Measurements from ENCODE around the gene F3. TPM values are rescaled to one million over a fixed set of nuclear protein-coding genes. Genes with fewer than 3 reads are reported as not detected.

F3 gene
- total RNA-seq, 1 experiment from 2014 or later = 84.8 TPM

GRCh38 chr1:94527447-94528031 is 14.0 kb downstream of the F3 start:
- peak; percentile 57 for DNase-seq (ENCODE audit: low read depth)

- DNase-seq (ENCODE audit: low read depth) = peak; percentile 53
These were observed 15.2 kb downstream of the F3 start for GRCh38 chr1:94526152-94526980.

DNA sequence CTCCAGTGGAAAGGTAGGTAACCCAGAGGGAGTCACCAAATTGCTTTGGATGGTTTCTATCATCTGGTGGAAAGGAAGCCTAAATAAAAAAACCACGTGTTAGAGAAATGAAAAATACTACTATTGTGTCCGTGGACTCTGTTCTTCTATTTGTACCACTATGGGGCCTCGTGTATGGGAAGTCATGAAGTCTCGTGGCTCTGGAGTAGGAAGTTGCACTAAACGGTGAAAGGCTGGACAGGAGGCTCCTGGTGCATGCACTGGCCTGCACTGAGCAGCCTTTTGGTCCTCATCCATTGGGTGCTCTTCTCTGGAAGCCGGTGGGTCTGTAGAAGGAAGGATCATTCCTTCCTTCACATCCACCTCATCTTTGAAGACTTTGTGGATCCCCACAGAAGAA is 17.0 kb downstream of the F3 start:
- no peak for DNase-seq (ENCODE audit: low read depth)

- DNase-seq (ENCODE audit: low read depth) = peak; percentile 75
These were observed 19.3 kb downstream of the F3 start for GRCh38 chr1:94522304-94522703.

DNA sequence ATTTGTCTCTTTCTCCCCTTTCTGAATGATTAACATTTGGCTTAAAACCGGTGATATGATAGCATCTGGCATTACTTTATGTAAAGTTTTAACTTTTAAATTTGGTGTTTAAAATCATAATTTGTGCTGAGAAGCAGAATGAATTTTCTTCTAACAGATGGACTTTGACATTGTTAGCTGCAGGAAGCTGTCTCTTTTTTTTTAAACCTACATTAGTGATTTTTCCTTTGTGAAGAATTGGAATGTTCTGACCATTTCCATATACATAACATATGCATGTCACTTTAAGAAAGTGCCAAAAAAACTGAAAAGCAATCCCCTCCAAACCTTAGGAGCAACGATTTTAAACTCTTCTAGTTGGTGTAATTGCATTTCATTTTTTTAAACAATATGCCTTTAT is 22.2 kb downstream of the F3 start:
- no peak for DNase-seq (ENCODE audit: low read depth)

GRCh38 chr1:94515296-94515947 is 26.1 kb downstream of the F3 start:
- no peak for DNase-seq (ENCODE audit: low read depth)

DNA sequence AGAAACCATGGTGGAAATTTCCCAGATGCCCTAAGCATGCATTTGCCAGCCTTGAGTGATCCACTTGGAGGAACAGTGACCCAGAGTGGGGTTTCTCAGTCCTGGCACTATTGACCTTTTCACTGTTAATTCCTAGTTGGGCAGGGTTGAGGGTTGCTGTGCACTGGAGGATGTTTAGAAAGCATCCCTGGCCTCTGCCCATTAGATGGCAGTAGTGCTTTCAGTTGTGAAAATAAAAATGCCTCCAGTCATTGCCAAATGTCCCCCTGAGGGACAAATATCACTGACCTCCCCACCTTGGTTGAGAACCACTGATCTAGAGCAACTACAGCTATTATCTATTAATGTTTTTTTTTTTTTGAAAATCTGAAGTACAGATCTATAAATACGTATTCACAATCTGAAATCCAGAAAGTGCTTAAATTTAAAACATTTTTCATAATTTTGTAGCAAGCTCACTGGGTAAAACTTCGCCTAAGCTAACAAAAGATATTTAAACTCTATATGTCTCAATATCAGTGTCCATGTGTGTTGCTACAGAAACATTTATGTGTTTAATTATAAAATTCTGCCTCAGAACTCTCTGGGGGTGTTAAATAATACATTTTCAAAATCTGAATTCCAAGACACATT is 27.3 kb downstream of the F3 start:
- DNase-seq (ENCODE audit: low read depth) = peak; percentile 40

GRCh38 chr1:94512816-94513215 is 28.7 kb downstream of the F3 start:
- DNase-seq (ENCODE audit: low read depth) = no peak

DNA sequence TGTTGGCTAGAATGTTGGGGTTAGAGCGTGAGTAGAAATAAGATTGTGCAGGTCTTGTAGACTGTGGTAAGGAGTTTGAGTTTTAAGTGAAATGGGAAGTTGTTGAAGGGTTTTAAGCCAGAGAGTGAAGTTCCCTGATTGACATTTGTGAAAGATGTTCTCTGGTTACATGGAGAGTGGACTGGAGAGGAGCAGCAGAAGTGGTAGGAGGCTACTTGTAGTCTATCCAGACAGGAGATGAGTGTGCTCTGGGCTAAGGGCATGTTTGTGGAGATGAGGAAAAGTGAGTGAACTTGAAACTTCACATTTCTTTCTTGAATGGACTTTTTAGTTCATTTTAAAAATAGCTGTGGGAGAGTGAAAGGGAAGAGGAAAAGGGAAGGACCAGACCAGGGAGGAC is 37.0 kb downstream of the F3 start:
- DNase-seq (ENCODE audit: low read depth) = no peak

GRCh38 chr1:94503153-94503552 is 38.4 kb downstream of the F3 start:
- no peak for DNase-seq (ENCODE audit: low read depth)

DNA sequence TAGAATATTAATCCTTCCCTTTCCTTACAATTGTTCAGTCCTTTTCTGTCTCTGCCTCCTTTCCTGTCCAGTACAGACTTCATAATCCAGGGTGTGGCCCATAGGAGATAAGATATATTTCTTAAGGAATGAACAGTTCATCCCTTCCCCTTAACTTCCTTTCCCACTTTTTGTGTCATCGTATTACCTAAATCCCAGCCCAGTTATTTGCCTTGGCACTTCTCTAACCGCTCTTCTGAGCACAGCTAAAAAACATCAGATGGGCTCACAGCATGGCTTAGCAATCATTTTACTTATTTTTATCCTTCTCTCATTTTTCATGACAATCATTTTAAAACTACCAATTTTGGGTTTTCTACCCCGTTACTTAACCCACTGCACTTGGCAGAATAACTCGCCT is 39.6 kb downstream of the F3 start:
- no peak for DNase-seq (ENCODE audit: low read depth)

DNA sequence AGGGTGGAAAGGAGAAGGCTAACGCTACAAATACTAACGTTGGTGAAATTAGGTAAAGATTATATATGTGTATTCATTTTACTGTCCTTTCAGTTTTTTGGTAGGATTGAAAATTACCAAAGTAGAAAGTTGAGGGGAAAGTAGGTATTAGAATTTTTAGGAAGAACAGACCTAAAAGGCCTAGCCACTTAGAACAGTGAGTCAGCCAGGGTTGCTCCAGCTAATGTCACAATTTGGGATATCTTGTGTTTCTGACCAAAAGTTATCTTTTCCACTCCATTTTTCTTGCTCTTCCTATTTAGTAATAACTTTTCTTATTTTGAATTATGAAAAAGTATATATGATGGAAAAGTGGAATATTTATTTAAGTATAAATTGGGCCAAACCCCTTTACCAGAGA is 40.1 kb downstream of the F3 start:
- DNase-seq (ENCODE audit: low read depth) = no peak

DNA sequence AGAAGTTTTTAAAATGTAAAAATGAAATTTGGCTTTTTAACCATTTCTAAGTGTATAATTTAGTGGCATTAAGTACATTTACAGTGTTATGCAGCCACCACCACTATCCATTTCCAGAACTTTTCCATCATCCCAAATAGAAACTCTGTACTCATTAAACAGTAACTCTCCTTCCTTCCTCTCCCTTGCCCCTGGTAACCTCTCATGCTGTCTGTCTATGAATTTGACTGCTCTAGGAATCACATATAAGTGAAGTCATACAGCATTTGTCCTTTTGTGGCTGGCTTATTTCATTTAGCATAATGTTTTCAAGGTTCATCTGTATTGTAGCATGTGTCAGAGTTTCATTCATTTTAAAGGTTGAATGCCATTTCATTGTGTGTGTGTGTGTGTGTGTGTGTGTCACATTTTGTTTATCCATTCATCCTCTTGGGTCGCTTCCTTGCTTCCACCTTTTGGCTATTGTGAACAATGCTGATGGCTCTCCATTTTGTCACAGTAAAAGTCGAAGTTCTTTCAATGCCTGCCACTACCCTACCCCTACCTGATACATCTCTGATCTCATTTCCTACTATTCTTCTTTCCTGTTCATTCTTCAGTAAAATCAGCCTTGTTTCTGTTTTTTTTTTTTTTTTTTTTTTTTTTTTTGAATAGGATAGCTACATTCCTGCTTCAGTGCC is 45.3 kb downstream of the F3 start:
- no peak for DNase-seq (ENCODE audit: low read depth)

- no peak for DNase-seq (ENCODE audit: low read depth)
These were observed 51.0 kb downstream of the F3 start for GRCh38 chr1:94490556-94490955.

DNA sequence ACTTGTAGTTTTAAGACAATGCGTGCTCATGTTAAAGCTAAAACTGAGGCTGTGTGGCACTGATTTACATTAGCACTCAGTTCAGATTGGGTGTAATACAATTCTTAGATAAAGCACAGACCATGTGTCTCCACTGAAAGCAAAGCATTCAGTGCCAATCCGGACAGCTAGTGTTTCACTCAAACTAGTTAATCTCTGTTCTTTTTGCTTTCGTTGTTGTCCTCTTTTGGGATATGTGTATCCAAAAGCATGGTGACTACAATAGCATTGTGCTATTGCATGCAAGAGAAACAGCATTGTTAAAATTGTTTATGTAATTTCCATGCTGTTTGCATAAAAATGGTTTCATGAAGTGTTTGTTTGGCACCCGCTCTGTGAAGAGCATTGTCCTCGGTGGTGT is 54.6 kb downstream of the F3 start:
- no peak for DNase-seq (ENCODE audit: low read depth)

- DNase-seq (ENCODE audit: low read depth) = peak; percentile 69
These were observed 60.1 kb downstream of the F3 start for GRCh38 chr1:94481473-94481933.

DNA sequence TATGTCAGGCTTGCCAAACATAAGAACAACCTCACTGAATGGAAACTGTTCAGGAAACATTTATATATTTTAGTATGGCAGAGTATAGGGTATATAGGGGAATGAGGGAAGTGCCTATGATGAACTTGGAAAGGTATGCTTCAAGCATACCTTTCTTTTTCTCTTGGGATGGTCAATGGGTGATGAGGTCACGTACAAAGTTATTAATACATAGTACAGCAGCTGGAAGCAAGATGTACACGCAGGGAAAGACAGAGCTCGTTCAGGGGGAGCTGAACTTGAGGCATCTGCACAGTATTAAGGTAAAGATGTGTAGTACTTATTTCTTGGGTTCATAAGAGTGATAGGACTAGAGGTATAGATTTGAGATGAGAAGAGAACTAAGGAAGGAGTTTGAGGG is 61.9 kb downstream of the F3 start:
- DNase-seq (ENCODE audit: low read depth) = no peak

Other genes with a start within 250 kb of the F3 start
- gene ABCD3, start 123.4 kb downstream of the F3 start, total RNA-seq (2014; rRNA removed; shearing (Covaris generic)) = 54.1 and 60.8 TPM in 2 replicates